Activated T-cell treated with anti-CD3 and anti-CD28 coated beads, Interleukin-2, amount 50 U/mL, for 4 hours (primary cell): ENCODE data around the gene NECTIN2. TPM values are rescaled to one million over a fixed set of nuclear protein-coding genes. Genes with fewer than 3 reads are reported as not detected.
A peak's percentile ranks its signal among the peaks of the same experiment; 100 is the strongest.

Source experiments
- ATAC-seq, 2 donors: fragments of 200-7000 bp; cut with Tn5 transposase; one replicate each; pipeline ENCODE4 v1.10.0; 2021
- DNase-seq: peaks from one replicate; pipeline ENCODE4 v3.0.0-alpha.2; 2020
- H3K27me3 Mint-ChIP-seq: one replicate; pipeline ENCODE4 v1.8.0; 2021; ENCODE audit warnings: low read depth, mixed read lengths
- H3K36me3 Mint-ChIP-seq: one replicate; pipeline ENCODE4 v1.8.0; 2022; ENCODE audit warnings: mixed read lengths; ENCODE audit not compliant: insufficient read depth
- H3K4me1 Mint-ChIP-seq: one replicate; pipeline ENCODE4 v1.8.0; 2021; ENCODE audit warnings: low read depth, mixed read lengths
- H3K4me3 Mint-ChIP-seq: one replicate; pipeline ENCODE4 v1.8.0; 2021; ENCODE audit warnings: mild to moderate bottlenecking, moderate library complexity, mixed read lengths
- H3K9me3 Mint-ChIP-seq: one replicate; pipeline ENCODE4 v1.8.0; 2021; ENCODE audit warnings: mixed read lengths
- total RNA-seq, 3 donors: library from RNA; stranded (reverse); gene quantifications; one replicate each; pipeline ENCODE4 v1.2.1, GENCODE V29; 2021

NECTIN2 gene
- total RNA-seq, 3 donors from 2014 or later: 0.66 to 1.4 (median 1.3) TPM

DNA sequence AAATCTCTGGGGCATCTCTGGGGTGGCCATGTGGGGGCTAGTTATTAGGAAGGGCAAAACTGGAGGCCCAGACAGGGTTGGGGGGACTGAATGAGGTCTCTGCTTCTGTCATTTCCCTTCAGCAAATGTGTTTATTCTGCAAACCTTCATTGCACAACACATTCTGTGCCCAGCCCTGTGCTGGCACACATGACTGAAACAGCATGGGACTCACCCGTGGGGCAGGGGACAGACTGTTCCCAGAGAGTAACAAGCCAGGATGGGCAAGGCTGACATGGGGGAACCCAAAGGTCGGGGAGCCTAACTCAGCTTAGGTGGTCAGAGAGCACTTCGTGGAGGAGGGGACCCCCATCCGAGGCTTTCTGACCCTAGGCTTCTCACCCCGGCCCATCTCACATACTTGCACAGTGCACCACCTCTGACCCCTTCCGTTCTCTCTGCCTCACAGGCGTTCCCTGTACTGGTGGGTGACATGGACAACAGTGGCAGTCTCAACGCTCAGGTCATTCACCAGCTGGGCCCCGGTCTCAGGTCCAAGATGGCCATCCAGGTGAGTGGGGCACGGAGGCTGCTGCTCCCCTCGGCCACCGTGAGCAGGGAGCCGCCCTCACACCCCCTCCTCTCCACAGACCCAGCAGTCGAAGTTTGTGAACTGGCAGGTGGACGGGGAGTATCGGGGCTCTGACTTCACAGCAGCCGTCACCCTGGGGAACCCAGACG lies 47.4 kb downstream of the NECTIN2 start:
- Mint-ChIP-seq H3K36me3 (peaks cover 45% of the 10 kb centered on the region), H3K9me3 (no peaks in the 10 kb centered on the region), H3K27me3 (no peaks in the 10 kb centered on the region), H3K4me3 (peak overlapping the region; percentile 94), H3K4me1 (peaks cover 28% of the 10 kb centered on the region)
- ATAC-seq (no peak), DNase-seq (no peak)

DNA sequence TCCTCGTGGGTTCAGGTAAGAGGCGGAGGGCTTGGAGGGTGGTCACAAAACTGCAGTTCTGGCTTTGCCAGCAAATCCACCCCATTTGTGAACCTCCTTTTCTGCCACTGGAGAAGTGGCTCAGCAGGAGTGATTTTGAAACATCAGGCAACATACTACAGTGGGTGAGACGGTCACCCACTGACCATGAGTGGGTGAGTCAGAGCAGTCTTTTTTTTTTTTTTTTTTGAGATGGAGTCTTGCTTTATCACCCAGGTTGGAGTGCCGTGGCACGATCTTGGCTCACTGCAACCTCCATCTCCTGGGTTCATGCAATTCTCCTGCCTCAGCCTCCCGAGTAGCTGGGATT lies 47.9 kb downstream of the NECTIN2 start:
- H3K27me3 Mint-ChIP-seq: no peaks in the 10 kb centered on the region
- ATAC-seq (no peak), DNase-seq (no peak)
- peaks cover 45% of the 10 kb centered on the region for H3K36me3 Mint-ChIP-seq
- H3K9me3 Mint-ChIP-seq: no peaks in the 10 kb centered on the region
- peaks cover 27% of the 10 kb centered on the region for H3K4me1 Mint-ChIP-seq
- H3K4me3 Mint-ChIP-seq: no peak overlapping the region

DNA sequence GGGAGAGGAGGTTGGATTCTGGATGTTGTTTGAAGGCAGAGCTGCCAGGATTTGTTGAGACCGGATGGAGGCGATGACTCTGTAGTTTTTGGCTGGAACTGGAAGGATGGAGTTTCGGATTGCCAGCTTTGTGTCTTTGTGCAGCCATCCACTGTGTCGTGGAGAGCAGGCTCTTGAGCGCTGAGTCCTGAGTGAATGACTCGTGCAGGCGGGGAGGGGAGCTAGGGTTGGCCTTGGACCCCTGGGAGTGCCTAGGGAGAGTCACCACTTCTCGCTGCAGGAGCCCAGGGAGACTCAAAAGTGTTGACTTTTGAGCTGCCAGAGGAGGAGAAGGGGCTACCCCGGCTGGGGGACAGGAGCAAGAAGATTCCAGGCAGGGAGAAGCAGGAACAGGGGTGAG lies 48.8 kb downstream of the NECTIN2 start:
- H3K4me1 Mint-ChIP-seq: peaks cover 25% of the 10 kb centered on the region
- no peak for ATAC-seq
- H3K9me3 Mint-ChIP-seq: no peaks in the 10 kb centered on the region
- peaks cover 45% of the 10 kb centered on the region for H3K36me3 Mint-ChIP-seq
- no peak overlapping the region for H3K4me3 Mint-ChIP-seq
- no peak for DNase-seq
- no peaks in the 10 kb centered on the region for H3K27me3 Mint-ChIP-seq

DNA sequence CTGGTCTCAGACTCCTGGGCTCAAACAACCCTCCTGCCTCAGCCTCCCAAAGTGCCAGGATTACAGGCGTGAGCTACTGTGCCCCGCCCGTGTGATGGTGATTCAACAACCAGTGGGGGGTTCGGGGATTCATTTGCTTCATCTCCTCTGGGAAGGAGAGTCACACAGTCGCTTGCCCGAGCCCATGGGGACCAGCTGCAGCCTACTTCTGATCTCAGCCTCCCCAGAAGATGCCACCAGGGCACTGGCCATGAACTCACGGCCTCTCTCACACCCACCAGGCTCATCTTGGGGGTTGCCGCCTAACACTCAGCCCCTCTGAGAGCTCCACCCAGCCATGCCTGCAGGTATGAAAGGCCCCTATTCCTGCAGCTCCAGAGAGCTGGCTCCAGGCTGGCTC lies 51.7 kb downstream of the NECTIN2 start:
- Mint-ChIP-seq H3K4me3 (no peak overlapping the region), H3K27me3 (no peaks in the 10 kb centered on the region), H3K4me1 (peaks cover 8% of the 10 kb centered on the region), H3K36me3 (peaks cover 44% of the 10 kb centered on the region), H3K9me3 (no peaks in the 10 kb centered on the region)
- ATAC-seq (no peak), DNase-seq (no peak)

DNA sequence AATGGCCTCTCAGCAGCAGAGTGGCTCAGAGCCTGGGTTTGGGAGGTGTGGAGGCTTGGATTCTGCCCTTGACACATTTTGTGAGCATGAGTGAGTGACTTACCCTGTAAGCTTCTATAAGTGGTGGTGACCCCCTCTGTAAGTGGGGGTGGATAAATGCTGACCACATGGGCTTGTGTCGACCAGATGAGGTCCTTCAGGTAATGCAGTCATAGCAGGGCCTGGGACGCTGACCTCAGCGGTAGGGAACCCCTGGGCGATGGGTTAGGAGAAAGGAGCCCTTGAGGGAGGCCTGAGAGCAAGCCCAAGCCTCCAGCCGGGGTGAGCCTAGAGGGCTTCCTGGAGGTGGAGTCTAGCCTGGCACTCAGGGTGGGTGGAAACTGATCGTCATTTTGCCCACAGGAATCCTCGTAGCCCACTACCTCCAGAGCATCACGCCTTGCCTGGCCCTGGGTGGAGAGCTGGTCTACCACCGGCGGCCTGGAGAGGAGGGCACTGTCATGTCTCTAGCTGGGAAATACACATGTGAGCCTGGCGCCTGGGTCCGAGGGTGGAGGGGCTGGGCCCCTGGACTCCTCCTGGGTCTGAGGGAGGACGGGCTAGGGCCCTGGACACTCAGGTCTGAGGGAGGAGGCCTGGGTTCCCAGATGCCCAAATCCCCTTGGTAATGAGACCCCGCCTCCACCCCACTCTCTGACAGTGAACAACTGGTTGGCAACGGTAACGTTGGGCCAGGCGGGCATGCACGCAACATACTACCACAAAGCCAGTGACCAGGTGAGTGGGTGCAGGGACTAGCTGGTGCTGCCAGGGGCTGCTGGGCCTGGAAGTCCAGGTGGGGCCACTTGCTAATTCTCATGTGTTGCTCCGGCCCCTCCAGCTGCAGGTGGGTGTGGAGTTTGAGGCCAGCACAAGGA lies 54.5 kb downstream of the NECTIN2 start:
- DNase-seq (no peak), ATAC-seq (no peak)
- Mint-ChIP-seq H3K27me3 (peaks cover 6% of the 10 kb centered on the region), H3K36me3 (peaks cover 28% of the 10 kb centered on the region), H3K4me3 (no peak overlapping the region), H3K9me3 (no peaks in the 10 kb centered on the region), H3K4me1 (peaks cover 2% of the 10 kb centered on the region)

DNA sequence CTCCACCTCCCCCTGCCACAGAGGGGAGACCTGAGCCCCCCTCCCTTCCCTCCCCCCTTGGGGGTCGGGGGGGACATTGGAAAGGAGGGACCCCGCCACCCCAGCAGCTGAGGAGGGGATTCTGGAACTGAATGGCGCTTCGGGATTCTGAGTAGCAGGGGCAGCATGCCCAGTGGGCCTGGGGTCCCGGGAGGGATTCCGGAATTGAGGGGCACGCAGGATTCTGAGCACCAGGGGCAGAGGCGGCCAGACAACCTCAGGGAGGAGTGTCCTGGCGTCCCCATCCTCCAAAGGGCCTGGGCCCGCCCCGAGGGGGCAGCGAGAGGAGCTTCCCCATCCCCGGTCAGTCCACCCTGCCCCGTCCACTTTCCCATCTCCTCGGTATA lies 57.1 kb downstream of the NECTIN2 start:
- Mint-ChIP-seq H3K4me1 (peaks cover 10% of the 10 kb centered on the region), H3K4me3 (no peak overlapping the region)
- ATAC-seq: no peak

DNA sequence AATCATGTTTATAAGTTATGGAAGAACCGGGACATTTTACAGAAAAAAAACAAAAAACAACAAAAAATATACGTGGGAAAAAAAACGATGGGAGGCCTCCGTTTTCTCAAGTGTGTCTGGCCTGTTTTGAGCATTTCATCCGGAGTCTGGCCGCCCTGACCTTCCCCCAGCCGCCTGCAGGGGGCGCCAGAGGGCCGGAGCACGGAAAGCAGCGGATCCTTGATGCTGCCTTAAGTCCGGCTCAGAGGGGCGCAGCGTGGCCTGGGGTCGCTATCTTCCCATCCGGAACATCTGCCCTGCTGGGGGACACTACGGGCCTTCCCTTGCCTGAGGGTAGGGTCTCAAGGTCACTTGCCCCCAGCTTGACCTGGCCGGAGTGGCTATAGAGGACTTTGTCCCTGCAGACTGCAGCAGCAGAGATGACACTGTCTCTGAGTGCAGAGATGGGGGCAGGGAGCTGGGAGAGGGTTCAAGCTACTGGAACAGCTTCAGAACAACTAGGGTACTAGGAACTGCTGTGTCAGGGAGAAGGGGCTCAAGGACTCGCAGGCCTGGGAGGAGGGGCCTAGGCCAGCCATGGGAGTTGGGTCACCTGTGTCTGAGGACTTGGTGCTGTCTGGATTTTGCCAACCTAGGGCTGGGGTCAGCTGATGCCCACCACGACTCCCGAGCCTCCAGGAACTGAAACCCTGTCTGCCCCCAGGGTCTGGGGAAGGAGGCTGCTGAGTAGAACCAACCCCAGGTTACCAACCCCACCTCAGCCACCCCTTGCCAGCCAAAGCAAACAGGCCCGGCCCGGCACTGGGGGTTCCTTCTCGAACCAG lies 57.7 kb downstream of the NECTIN2 start:
- peaks cover 12% of the 10 kb centered on the region for H3K36me3 Mint-ChIP-seq
- no peaks in the 10 kb centered on the region for H3K9me3 Mint-ChIP-seq
- no peak overlapping the region for H3K4me3 Mint-ChIP-seq
- DNase-seq (peak; percentile 74), ATAC-seq (peak; percentile 48 to 54)
- H3K4me1 Mint-ChIP-seq: peaks cover 10% of the 10 kb centered on the region
- H3K27me3 Mint-ChIP-seq: peaks cover 25% of the 10 kb centered on the region

More for the DNA sequence above, 57.1 kb downstream of the NECTIN2 start:
- Mint-ChIP-seq H3K36me3 (peaks cover 13% of the 10 kb centered on the region), H3K27me3 (peaks cover 25% of the 10 kb centered on the region), H3K9me3 (no peaks in the 10 kb centered on the region)
- no peak for DNase-seq

DNA sequence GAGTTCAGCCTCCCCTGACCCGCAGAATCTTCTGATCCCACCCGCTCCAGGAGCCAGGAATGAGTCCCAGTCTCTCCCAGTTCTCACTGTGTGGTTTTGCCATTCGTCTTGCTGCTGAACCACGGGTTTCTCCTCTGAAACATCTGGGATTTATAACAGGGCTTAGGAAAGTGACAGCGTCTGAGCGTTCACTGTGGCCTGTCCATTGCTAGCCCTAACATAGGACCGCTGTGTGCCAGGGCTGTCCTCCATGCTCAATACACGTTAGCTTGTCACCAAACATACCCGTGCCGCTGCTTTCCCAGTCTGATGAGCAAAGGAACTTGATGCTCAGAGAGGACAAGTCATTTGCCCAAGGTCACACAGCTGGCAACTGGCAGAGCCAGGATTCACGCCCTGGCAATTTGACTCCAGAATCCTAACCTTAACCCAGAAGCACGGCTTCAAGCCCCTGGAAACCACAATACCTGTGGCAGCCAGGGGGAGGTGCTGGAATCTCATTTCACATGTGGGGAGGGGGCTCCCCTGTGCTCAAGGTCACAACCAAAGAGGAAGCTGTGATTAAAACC lies 58.4 kb downstream of the NECTIN2 start:
- DNase-seq (no peak), ATAC-seq (no peak)
- H3K9me3 Mint-ChIP-seq: no peaks in the 10 kb centered on the region
- H3K4me1 Mint-ChIP-seq: peaks cover 10% of the 10 kb centered on the region
- H3K4me3 Mint-ChIP-seq: no peak overlapping the region
- H3K27me3 Mint-ChIP-seq: peaks cover 28% of the 10 kb centered on the region
- H3K36me3 Mint-ChIP-seq: peaks cover 12% of the 10 kb centered on the region

DNA sequence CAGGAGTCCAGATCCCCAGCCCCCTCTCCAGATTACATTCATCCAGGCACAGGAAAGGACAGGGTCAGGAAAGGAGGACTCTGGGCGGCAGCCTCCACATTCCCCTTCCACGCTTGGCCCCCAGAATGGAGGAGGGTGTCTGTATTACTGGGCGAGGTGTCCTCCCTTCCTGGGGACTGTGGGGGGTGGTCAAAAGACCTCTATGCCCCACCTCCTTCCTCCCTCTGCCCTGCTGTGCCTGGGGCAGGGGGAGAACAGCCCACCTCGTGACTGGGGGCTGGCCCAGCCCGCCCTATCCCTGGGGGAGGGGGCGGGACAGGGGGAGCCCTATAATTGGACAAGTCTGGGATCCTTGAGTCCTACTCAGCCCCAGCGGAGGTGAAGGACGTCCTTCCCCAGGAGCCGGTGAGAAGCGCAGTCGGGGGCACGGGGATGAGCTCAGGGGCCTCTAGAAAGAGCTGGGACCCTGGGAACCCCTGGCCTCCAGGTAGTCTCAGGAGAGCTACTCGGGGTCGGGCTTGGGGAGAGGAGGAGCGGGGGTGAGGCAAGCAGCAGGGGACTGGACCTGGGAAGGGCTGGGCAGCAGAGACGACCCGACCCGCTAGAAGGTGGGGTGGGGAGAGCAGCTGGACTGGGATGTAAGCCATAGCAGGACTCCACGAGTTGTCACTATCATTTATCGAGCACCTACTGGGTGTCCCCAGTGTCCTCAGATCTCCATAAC lies 59.5 kb downstream of the NECTIN2 start, which contains the start of gene APOE:
APOE (plus strand) TSS at position 360 of the 724 bp plus-strand sequence. CDS start 829 bp downstream, outside the sequence.
- no peaks in the 10 kb centered on the region for H3K9me3 Mint-ChIP-seq
- peaks cover 28% of the 10 kb centered on the region for H3K27me3 Mint-ChIP-seq
- H3K4me3 Mint-ChIP-seq: peak within 1 kb of the TSS; percentile 33
- ATAC-seq: peak; percentile 14 to 20
- DNase-seq: no peak
- H3K4me1 Mint-ChIP-seq: peaks cover 10% of the 10 kb centered on the region
- peaks cover 12% of the 10 kb centered on the region for H3K36me3 Mint-ChIP-seq

DNA sequence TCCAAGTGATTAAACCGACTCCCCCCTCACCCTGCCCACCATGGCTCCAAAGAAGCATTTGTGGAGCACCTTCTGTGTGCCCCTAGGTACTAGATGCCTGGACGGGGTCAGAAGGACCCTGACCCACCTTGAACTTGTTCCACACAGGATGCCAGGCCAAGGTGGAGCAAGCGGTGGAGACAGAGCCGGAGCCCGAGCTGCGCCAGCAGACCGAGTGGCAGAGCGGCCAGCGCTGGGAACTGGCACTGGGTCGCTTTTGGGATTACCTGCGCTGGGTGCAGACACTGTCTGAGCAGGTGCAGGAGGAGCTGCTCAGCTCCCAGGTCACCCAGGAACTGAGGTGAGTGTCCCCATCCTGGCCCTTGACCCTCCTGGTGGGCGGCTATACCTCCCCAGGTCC lies 61.5 kb downstream of the NECTIN2 start:
- DNase-seq: no peak
- H3K9me3 Mint-ChIP-seq: no peaks in the 10 kb centered on the region
- H3K27me3 Mint-ChIP-seq: peaks cover 39% of the 10 kb centered on the region
- H3K36me3 Mint-ChIP-seq: peaks cover 5% of the 10 kb centered on the region
- H3K4me1 Mint-ChIP-seq: peaks cover 10% of the 10 kb centered on the region
- ATAC-seq: no peak
- no peak overlapping the region for H3K4me3 Mint-ChIP-seq

DNA sequence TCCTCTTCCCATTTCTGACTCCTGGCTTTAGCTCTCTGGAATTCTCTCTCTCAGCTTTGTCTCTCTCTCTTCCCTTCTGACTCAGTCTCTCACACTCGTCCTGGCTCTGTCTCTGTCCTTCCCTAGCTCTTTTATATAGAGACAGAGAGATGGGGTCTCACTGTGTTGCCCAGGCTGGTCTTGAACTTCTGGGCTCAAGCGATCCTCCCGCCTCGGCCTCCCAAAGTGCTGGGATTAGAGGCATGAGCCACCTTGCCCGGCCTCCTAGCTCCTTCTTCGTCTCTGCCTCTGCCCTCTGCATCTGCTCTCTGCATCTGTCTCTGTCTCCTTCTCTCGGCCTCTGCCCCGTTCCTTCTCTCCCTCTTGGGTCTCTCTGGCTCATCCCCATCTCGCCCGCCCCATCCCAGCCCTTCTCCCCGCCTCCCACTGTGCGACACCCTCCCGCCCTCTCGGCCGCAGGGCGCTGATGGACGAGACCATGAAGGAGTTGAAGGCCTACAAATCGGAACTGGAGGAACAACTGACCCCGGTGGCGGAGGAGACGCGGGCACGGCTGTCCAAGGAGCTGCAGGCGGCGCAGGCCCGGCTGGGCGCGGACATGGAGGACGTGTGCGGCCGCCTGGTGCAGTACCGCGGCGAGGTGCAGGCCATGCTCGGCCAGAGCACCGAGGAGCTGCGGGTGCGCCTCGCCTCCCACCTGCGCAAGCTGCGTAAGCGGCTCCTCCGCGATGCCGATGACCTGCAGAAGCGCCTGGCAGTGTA lies 62.2 kb downstream of the NECTIN2 start:
- no peak for DNase-seq
- no peak for ATAC-seq
- Mint-ChIP-seq H3K4me1 (peaks cover 10% of the 10 kb centered on the region), H3K27me3 (peaks cover 44% of the 10 kb centered on the region), H3K36me3 (peaks cover 2% of the 10 kb centered on the region), H3K9me3 (no peaks in the 10 kb centered on the region), H3K4me3 (no peak overlapping the region)

DNA sequence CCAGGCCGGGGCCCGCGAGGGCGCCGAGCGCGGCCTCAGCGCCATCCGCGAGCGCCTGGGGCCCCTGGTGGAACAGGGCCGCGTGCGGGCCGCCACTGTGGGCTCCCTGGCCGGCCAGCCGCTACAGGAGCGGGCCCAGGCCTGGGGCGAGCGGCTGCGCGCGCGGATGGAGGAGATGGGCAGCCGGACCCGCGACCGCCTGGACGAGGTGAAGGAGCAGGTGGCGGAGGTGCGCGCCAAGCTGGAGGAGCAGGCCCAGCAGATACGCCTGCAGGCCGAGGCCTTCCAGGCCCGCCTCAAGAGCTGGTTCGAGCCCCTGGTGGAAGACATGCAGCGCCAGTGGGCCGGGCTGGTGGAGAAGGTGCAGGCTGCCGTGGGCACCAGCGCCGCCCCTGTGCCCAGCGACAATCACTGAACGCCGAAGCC lies 62.8 kb downstream of the NECTIN2 start:
- no peak for DNase-seq
- H3K9me3 Mint-ChIP-seq: no peaks in the 10 kb centered on the region
- ATAC-seq: no peak
- no peaks in the 10 kb centered on the region for H3K36me3 Mint-ChIP-seq
- no peak overlapping the region for H3K4me3 Mint-ChIP-seq
- peaks cover 7% of the 10 kb centered on the region for H3K4me1 Mint-ChIP-seq
- H3K27me3 Mint-ChIP-seq: peaks cover 50% of the 10 kb centered on the region

DNA sequence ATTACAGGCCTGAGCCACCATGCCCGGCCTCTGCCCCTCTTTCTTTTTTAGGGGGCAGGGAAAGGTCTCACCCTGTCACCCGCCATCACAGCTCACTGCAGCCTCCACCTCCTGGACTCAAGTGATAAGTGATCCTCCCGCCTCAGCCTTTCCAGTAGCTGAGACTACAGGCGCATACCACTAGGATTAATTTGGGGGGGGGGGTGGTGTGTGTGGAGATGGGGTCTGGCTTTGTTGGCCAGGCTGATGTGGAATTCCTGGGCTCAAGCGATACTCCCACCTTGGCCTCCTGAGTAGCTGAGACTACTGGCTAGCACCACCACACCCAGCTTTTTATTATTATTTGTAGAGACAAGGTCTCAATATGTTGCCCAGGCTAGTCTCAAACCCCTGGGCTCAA lies 63.7 kb downstream of the NECTIN2 start:
- Mint-ChIP-seq H3K4me1 (peaks cover 11% of the 10 kb centered on the region), H3K27me3 (peaks cover 58% of the 10 kb centered on the region), H3K36me3 (no peaks in the 10 kb centered on the region), H3K9me3 (no peaks in the 10 kb centered on the region), H3K4me3 (no peak overlapping the region)
- DNase-seq (no peak), ATAC-seq (no peak)
